Body of pancreas (tissue), 4 donors: ENCODE results near the gene MBP. TPM values are rescaled to one million over a fixed set of nuclear protein-coding genes. Genes with fewer than 3 reads are reported as not detected.

Experiments used
- ATAC-seq: fragments of 150-250 bp; one replicate; pipeline ENCODE4 v1.9.1; 2016
- DNase-seq, 4 donors: peaks; one replicate each; pipeline ENCODE4 v3.0.0-alpha.2; 2019
- H3K27ac ChIP-seq, 4 donors: fragments of 200-600 bp; sonication (generic); 1 replicate in 3 of 4; 2 replicates in 1 of 4; pipeline versions ENCODE4 v1.5.1 to v1.6.1; 2016 to 2019; ENCODE audit warnings: mild to moderate bottlenecking in 1 of 4, mixed read lengths in 1 of 4, moderate library complexity in 1 of 4
- H3K27me3 ChIP-seq, 2 donors: fragments of 200-600 bp; sonication (generic); one replicate each; pipeline ENCODE4 v1.6.0; 2016; ENCODE audit warnings: mild to moderate bottlenecking in 1 of 2
- H3K36me3 ChIP-seq, 2 donors: fragments of 200-600 bp; sonication (generic); replicated peaks in 1 of 2; 2 replicates each; pipeline ENCODE4 v1.5.1; 2016; ENCODE audit warnings: low read depth in 2 of 2; ENCODE audit not compliant: insufficient read depth in 1 of 2
- H3K4me1 ChIP-seq: fragments of 200-600 bp; sonication (generic); one replicate; pipeline ENCODE4 v1.6.0; 2016
- H3K4me3 ChIP-seq, 2 donors: fragments of 200-600 bp; sonication (generic); 1 replicate in 1 of 2; 2 replicates in 1 of 2; pipeline ENCODE4 v1.5.1; 2016 to 2019
- H3K9me3 ChIP-seq, 3 donors: fragments of 200-600 bp; sonication (generic); 1 replicate in 2 of 3; 2 replicates in 1 of 3; pipeline ENCODE4 v1.5.1; 2016
- CTCF ChIP-seq, 7 experiments: fragments of 450-650 bp in 4 of 7; fragments of 200-600 bp in 3 of 7; sonication (generic) in 3 of 7; IDR thresholded peaks; one replicate each; pipeline ENCODE4 v1.5.1; 2016 to 2019; ENCODE audit warnings: antibody characterized with exemption in 7 of 7
- POLR2A ChIP-seq, 3 donors: fragments of 450-650 bp; IDR thresholded peaks; one replicate each; pipeline ENCODE4 v1.6.1; 2016; ENCODE audit warnings: antibody characterized with exemption in 3 of 3, mild to moderate bottlenecking in 2 of 3
- WGBS, 2 donors: methylation state at CpG; one replicate each; pipeline ENCODE4 v1.1.5; 2017; 5-methylcytosine and 5-hydroxymethylcytosine counted together
- intact Hi-C: fragments of 100-400 bp; cut with DNase I; formaldehyde crosslinking; loops from one replicate; pipeline ENCODE4 v1.15.1; 2023
- total RNA-seq, 2 donors: library from RNA; depleted of rRNA; stranded (reverse); fragments of >200 nt; gene quantifications; one replicate each; pipeline ENCODE4 v1.1.0, GENCODE V29; 2016

The MBP gene
- total RNA-seq, 2 donors from 2014 or later, result 17.4 to 24.4 TPM

GRCh38 chr18:77016936-77017335 lies 115.6 kb downstream of the MBP start:
- ATAC-seq (no peak), DNase-seq (no peak)
- Histone ChIP-seq H3K4me1 (peaks cover 4% of the 10 kb centered on the region), H3K27ac (no peak overlapping the region), H3K4me3 (no peak overlapping the region), H3K9me3 (no peaks in the 10 kb centered on the region), H3K27me3 (no peaks in the 10 kb centered on the region), H3K36me3 (peaks cover 0 to 2% of the 10 kb centered on the region in 2 donors)
- TF ChIP-seq POLR2A (IDR thresholded peaks at IDR 0.05) (no peak), CTCF (IDR thresholded peaks at IDR 0.05) (no peak)
- WGBS, 2 donors, result 93 to 100% methylated on average over 2 to 15 of the region's 16 CpGs
- intact Hi-C loops, result no loop called here

- Histone ChIP-seq H3K9me3 (no peaks in the 10 kb centered on the region), H3K4me3 (no peak overlapping the region), H3K27me3 (no peaks in the 10 kb centered on the region), H3K27ac (no peak overlapping the region), H3K4me1 (peaks cover 4% of the 10 kb centered on the region), H3K36me3 (peaks cover 0 to 2% of the 10 kb centered on the region in 2 donors)
- DNase-seq, result no peak
- TF ChIP-seq CTCF (IDR thresholded peaks at IDR 0.05) (no peak), POLR2A (IDR thresholded peaks at IDR 0.05) (no peak)
- 87 to 88% methylated on average over 14 to 16 of the region's 16 CpGs for WGBS, 2 donors
- intact Hi-C loops, result no loop called here
- no peak for ATAC-seq
Measured at GRCh38 chr18:77015771-77016710, 116.5 kb downstream of the MBP start.

- 87% methylated on average over 4 of the region's 4 CpGs for WGBS, 2 donors
- ATAC-seq, result no peak
- H3K36me3 ChIP-seq, result peaks cover 0 to 2% of the 10 kb centered on the region in 2 donors
- H3K4me1 ChIP-seq, result peaks cover 4% of the 10 kb centered on the region
- H3K27ac ChIP-seq, result no peak overlapping the region
- H3K4me3 ChIP-seq, result no peak overlapping the region
- no peaks in the 10 kb centered on the region for H3K27me3 ChIP-seq
- H3K9me3 ChIP-seq, result no peaks in the 10 kb centered on the region
- DNase-seq, result peak in 1 of 4 donors; percentile 36
- intact Hi-C loops, result no loop called here
- TF ChIP-seq POLR2A (IDR thresholded peaks at IDR 0.05), result no peak
- TF ChIP-seq CTCF (IDR thresholded peaks at IDR 0.05), result no peak
Measured at GRCh38 chr18:77015169-77015568, 117.4 kb downstream of the MBP start.

GRCh38 chr18:77014538-77014937 lies 118.0 kb downstream of the MBP start:
- no peak for DNase-seq
- TF ChIP-seq CTCF (IDR thresholded peaks at IDR 0.05) (no peak), POLR2A (IDR thresholded peaks at IDR 0.05) (no peak)
- Histone ChIP-seq H3K27me3 (no peaks in the 10 kb centered on the region), H3K27ac (peak overlapping the region in 1 of 4 donors; percentile 59), H3K4me1 (peaks cover 4% of the 10 kb centered on the region), H3K9me3 (no peaks in the 10 kb centered on the region), H3K4me3 (no peak overlapping the region), H3K36me3 (peaks cover 0 to 3% of the 10 kb centered on the region in 2 donors)
- intact Hi-C loops, result no loop called here
- WGBS, 2 donors, result 75 to 78% methylated on average over 5 of the region's 5 CpGs
- no peak for ATAC-seq
